Measurements from ENCODE around the gene ARHGAP1. TPM values are rescaled to one million over a fixed set of nuclear protein-coding genes. Genes with fewer than 3 reads are reported as not detected.
A peak's percentile ranks its signal among the peaks of the same experiment; 100 is the strongest.

The ARHGAP1 gene
- total and polyA plus RNA-seq, 2 of the 13 experiments (the other 11 are each of a cell fraction or from before 2014, with no cell fraction given) = 18.6 to 30.3 TPM

DNA sequence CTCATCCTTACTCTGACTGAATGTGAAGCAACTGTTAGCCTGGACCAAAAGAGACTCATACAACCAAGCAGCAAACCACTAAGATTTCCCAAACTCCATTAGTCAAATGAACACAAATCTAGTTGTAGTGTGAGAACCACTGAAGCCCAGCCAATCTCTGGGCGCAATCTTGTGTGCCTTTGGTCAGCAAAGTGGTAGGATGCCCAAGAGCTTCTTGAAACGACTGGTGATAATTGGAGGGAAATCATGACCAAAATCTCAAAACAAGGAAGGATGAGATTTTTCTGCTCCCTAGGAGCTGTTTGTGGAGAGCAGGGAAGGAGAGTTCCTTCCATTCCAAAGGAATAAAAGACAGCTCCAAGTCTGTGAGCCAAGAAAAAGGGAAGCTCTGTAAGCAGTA, 42.6 kb upstream of the ARHGAP1 start (continued):
- TF ChIP-seq, protein P1, sequence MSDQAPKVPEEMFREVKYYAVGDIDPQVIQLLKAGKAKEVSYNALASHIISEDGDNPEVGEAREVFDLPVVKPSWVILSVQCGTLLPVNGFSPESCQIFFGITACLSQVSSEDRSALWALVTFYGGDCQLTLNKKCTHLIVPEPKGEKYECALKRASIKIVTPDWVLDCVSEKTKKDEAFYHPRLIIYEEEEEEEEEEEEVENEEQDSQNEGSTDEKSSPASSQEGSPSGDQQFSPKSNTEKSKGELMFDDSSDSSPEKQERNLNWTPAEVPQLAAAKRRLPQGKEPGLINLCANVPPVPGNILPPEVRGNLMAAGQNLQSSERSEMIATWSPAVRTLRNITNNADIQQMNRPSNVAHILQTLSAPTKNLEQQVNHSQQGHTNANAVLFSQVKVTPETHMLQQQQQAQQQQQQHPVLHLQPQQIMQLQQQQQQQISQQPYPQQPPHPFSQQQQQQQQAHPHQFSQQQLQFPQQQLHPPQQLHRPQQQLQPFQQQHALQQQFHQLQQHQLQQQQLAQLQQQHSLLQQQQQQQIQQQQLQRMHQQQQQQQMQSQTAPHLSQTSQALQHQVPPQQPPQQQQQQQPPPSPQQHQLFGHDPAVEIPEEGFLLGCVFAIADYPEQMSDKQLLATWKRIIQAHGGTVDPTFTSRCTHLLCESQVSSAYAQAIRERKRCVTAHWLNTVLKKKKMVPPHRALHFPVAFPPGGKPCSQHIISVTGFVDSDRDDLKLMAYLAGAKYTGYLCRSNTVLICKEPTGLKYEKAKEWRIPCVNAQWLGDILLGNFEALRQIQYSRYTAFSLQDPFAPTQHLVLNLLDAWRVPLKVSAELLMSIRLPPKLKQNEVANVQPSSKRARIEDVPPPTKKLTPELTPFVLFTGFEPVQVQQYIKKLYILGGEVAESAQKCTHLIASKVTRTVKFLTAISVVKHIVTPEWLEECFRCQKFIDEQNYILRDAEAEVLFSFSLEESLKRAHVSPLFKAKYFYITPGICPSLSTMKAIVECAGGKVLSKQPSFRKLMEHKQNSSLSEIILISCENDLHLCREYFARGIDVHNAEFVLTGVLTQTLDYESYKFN (CRISPR knock-in tag; conservative IDR thresholded peaks at IDR 0.05) = no peak
- no peak for TF ChIP-seq ZNF317 (CRISPR knock-in tag; IDR thresholded peaks at IDR 0.05)

DNA sequence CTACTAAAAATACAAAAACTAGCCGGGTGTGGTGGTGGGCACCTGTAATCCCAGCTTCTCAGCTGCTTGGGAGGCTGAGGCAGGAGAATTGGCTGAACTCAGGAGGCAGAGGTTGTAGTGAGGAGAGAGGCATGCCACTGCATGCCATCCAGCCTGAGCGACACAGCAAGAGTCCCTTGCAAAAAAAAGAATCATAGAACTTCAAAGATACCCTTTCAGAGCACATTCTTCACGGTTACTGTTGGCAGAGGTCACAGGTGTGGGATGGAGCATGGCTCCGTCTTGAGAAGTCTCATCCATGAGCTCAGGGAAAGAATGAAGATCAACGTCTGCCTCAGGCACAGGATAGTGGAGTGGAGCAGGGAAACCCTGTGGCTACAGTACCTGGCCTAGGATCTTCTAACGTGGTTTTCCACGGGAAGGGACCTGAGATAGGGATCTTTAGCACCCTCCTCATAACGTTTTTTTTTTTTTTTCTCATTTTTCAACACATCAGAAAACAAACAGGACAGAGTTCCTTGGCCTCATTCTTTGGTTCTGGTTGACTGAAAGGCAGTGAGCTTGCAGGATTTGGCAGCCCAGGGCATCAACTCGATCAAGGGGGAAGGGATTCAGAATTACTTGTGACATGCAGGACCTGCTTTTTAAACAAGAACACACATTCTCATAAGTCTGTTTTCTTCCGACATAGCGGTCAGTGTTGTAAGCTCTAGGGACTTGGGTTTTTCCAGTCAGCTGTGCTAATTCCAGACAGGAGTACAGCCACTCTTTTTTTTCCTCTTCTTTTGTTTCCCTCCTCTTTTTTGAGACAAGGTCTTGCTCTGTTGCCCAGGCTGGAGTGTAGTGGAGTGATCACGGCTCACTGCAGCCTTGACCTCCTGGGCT, 41.4 kb upstream of the ARHGAP1 start:
- peaks cover 29 to 53% of the 10 kb centered on the region in 2 experiments for H3K36me3 ChIP-seq (replicated peaks in 1 of 2; ENCODE audit: control insufficient read depth in 1 of 2, insufficient read depth in 2 of 2, low read length in 2 of 2)
- H3K4me1 ChIP-seq (ENCODE audit: insufficient read depth, low read length) = no peaks in the 10 kb centered on the region
- WGBS (ENCODE audit: low lambda C conversion rate) = 75% methylated on average over 12 of the region's 12 CpGs
- H3K4me2 ChIP-seq (ENCODE audit: low read depth, low read length) = no peak overlapping the region
- no peaks in the 10 kb centered on the region for H3K27me3 ChIP-seq (ENCODE audit: control insufficient read depth in 1 of 2, insufficient read depth in 2 of 2, low read length in 2 of 2)
- in situ Hi-C loops (cut with HindIII; ENCODE audit: extremely low pct_ligation_motif_present, low pct_unique_long_range_greater_than_20kb) = no loop called here
- peak; percentile 2 for ATAC-seq
- DNase-seq (ENCODE audit: low spot score) = no peak
- no peak overlapping the region for H3K4me3 ChIP-seq (replicated peaks in 1 of 3; ENCODE audit: insufficient read depth in 1 of 3, low read depth in 2 of 3, low read length in 3 of 3)
- no peak overlapping the region for H3K9ac ChIP-seq (ENCODE audit: insufficient read depth, low read depth, low read length)
- intact Hi-C loops (cut with micrococcal nuclease; ENCODE audit: unreplicated experiment) = no loop called here
- peaks cover 30% of the 10 kb centered on the region for H4K20me1 ChIP-seq (ENCODE audit: insufficient read depth, low read length)
- H2AFZ ChIP-seq (ENCODE audit: low read length) = no peak overlapping the region
- ChIA-PET CTCF (ENCODE audit: low intra/inter-chr PET ratio, low total read pairs) (no interaction called here), POLR2A (interaction anchor here (0.7 to 4.8 kb wide), 6 partner anchors 8 to 67 kb away, joined by 3 to 38 read pairs (median 6); partner anchors contain the start of genes ARHGAP1, F2 and ZNF408)
- FAIRE-seq = no peak
- H3K27ac ChIP-seq (ENCODE audit: extremely low read length, insufficient read depth, low read length) = peak overlapping the region; percentile 3
- no TSS peak for BruUV-seq (replicated peaks)
- H3K9me3 ChIP-seq (ENCODE audit: low read length) = no peaks in the 10 kb centered on the region
- peaks cover 3% of the 10 kb centered on the region for H3K79me2 ChIP-seq (ENCODE audit: insufficient read depth, low read length)
- peak; percentile 96 for TF ChIP-seq RBM22 (optimal IDR thresholded peaks at IDR 0.05; ENCODE audit: low read length)
- TF ChIP-seq, protein P2, sequence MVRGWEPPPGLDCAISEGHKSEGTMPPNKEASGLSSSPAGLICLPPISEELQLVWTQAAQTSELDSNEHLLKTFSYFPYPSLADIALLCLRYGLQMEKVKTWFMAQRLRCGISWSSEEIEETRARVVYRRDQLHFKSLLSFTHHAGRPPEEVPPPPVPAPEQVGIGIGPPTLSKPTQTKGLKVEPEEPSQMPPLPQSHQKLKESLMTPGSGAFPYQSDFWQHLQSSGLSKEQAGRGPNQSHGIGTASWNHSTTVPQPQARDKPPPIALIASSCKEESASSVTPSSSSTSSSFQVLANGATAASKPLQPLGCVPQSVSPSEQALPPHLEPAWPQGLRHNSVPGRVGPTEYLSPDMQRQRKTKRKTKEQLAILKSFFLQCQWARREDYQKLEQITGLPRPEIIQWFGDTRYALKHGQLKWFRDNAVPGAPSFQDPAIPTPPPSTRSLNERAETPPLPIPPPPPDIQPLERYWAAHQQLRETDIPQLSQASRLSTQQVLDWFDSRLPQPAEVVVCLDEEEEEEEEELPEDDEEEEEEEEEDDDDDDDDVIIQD (CRISPR knock-in tag; IDR thresholded peaks at IDR 0.05; ENCODE audit: low read depth) = no peak
- TF ChIP-seq ZC3H13 (CRISPR knock-in tag; IDR thresholded peaks at IDR 0.05) = peak; percentile 34; the same call in 1 of the 2 replicates
- no peak for TF ChIP-seq ZKSCAN1 (IDR thresholded peaks at IDR 0.05; ENCODE audit: low read length)
- no peak for TF ChIP-seq MEIS2 (CRISPR knock-in tag; IDR thresholded peaks at IDR 0.05)
- TF ChIP-seq RFXAP (CRISPR knock-in tag; IDR thresholded peaks at IDR 0.05; ENCODE audit: borderline replicate concordance) = 0 out of 2 replicates have a peak, but pooled peaks have one; percentile 29
- TF ChIP-seq, protein P3, sequence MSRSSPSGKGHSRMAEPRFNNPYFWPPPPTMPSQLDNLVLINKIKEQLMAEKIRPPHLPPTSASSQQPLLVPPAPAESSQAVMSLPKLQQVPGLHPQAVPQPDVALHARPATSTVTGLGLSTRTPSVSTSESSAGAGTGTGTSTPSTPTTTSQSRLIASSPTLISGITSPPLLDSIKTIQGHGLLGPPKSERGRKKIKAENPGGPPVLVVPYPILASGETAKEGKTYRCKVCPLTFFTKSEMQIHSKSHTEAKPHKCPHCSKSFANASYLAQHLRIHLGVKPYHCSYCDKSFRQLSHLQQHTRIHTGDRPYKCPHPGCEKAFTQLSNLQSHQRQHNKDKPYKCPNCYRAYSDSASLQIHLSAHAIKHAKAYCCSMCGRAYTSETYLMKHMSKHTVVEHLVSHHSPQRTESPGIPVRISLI (CRISPR knock-in tag; IDR thresholded peaks at IDR 0.05; ENCODE audit: borderline replicate concordance) = 0 out of 2 replicates have a peak, but pooled peaks have one; percentile 23
- no peak for TF ChIP-seq GPN1 (CRISPR knock-in tag; IDR thresholded peaks at IDR 0.05; ENCODE audit: borderline replicate concordance)

Measured in HepG2 (cell line).